RWPE1 (cell line): ENCODE measurements around the gene PPDPF.
A peak's percentile ranks its signal among the peaks of the same experiment; 100 is the strongest.

ENCODE experiments used
- CTCF ChIA-PET: fragments of 350-600 bp; sonication (Branson Sonifier 250); formaldehyde crosslinking; extraction: SDS; loops from one replicate; lab custom pipeline; 2021; lab: Yijun Ruan, JAX
- POLR2A ChIA-PET: fragments of 400-600 bp; formaldehyde crosslinking; extraction: SDS; loops from one replicate; lab custom pipeline; 2020; ENCODE audit warnings: antibody characterized with exemption; ENCODE audit not compliant: low non-redundant PET; lab: Yijun Ruan, JAX
- DNase-seq: peaks from one replicate; pipeline ENCODE4 v3.0.0; 2012; ENCODE audit warnings: low spot score
- H3K27ac ChIP-seq: fragments of 450-650 bp; 2 replicates; pipeline ENCODE4 v1.5.1; 2017
- TF ChIP-seq, protein P1 (sequence below): fragments of 450-650 bp; conservative IDR thresholded peaks from 2 replicates; pipeline ENCODE4 v1.5.1; 2017; ENCODE audit warnings: low read depth, mild to moderate bottlenecking

The PPDPF gene

GRCh38 chr20:63519668-63520503 is 679 bp upstream of the PPDPF start:
- DNase-seq, result peak; percentile 80
- POLR2A ChIA-PET, result interaction anchor here (0.6 to 3.8 kb wide), 8 partner anchors 11 to 243 kb away, joined by 3 to 53 read pairs (median 6); partner anchors contain the start of gene PTK6
- CTCF ChIA-PET, result interaction anchor here (0.7 to 3.0 kb wide), 8 partner anchors 11 to 612 kb away, joined by 3 to 20 read pairs (median 3); no protein-coding TSS in a partner anchor
- TF ChIP-seq, protein P1, sequence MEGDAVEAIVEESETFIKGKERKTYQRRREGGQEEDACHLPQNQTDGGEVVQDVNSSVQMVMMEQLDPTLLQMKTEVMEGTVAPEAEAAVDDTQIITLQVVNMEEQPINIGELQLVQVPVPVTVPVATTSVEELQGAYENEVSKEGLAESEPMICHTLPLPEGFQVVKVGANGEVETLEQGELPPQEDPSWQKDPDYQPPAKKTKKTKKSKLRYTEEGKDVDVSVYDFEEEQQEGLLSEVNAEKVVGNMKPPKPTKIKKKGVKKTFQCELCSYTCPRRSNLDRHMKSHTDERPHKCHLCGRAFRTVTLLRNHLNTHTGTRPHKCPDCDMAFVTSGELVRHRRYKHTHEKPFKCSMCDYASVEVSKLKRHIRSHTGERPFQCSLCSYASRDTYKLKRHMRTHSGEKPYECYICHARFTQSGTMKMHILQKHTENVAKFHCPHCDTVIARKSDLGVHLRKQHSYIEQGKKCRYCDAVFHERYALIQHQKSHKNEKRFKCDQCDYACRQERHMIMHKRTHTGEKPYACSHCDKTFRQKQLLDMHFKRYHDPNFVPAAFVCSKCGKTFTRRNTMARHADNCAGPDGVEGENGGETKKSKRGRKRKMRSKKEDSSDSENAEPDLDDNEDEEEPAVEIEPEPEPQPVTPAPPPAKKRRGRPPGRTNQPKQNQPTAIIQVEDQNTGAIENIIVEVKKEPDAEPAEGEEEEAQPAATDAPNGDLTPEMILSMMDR, result peak; percentile 53
- H3K27ac ChIP-seq, result peak overlapping the region; percentile 92

- H3K27ac ChIP-seq, result peak overlapping the region; percentile 92
- peak; percentile 92 for DNase-seq
- ChIA-PET POLR2A (interaction anchor here (0.5 to 3.8 kb wide), 15 partner anchors 9 to 286 kb away, joined by 3 to 53 read pairs (median 4); partner anchors contain the start of genes BIRC7 and PTK6), CTCF (interaction anchor here (0.5 to 3.0 kb wide), 13 partner anchors 9 to 518 kb away, joined by 3 to 20 read pairs (median 3); partner anchors contain the start of gene PTK6)
- TF ChIP-seq, protein P1, result no peak; the same call in 1 of the 2 replicates
Observed at GRCh38 chr20:63520934-63521601, 503 bp downstream of the PPDPF start.

DNA sequence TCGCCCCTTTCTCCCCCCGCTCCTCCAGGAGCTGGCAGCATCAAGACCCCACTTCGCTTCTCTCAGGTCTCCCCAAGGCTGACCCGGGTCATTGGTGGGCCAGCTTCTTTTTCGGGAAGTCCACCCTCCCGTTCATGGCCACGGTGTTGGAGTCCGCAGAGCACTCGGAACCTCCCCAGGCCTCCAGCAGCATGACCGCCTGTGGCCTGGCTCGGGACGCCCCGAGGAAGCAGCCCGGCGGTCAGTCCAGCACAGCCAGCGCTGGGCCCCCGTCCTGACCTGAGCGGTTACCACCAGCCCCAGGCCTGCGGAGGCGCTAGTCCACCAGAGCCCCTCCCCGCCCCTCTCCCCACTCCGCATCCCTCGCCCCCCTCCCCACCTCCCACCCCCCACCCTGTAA is 1.0 kb downstream of the PPDPF start:
- ChIA-PET POLR2A (interaction anchor here (0.5 to 3.8 kb wide), 14 partner anchors 8 to 286 kb away, joined by 3 to 53 read pairs (median 4); partner anchors contain the start of genes BIRC7 and PTK6), CTCF (interaction anchor here (0.9 to 3.0 kb wide), 7 partner anchors 8 to 80 kb away, joined by 3 to 20 read pairs (median 4); partner anchors contain the start of gene PTK6)
- TF ChIP-seq, protein P1, result no peak
- peak overlapping the region; percentile 92 for H3K27ac ChIP-seq
- no peak for DNase-seq

DNA sequence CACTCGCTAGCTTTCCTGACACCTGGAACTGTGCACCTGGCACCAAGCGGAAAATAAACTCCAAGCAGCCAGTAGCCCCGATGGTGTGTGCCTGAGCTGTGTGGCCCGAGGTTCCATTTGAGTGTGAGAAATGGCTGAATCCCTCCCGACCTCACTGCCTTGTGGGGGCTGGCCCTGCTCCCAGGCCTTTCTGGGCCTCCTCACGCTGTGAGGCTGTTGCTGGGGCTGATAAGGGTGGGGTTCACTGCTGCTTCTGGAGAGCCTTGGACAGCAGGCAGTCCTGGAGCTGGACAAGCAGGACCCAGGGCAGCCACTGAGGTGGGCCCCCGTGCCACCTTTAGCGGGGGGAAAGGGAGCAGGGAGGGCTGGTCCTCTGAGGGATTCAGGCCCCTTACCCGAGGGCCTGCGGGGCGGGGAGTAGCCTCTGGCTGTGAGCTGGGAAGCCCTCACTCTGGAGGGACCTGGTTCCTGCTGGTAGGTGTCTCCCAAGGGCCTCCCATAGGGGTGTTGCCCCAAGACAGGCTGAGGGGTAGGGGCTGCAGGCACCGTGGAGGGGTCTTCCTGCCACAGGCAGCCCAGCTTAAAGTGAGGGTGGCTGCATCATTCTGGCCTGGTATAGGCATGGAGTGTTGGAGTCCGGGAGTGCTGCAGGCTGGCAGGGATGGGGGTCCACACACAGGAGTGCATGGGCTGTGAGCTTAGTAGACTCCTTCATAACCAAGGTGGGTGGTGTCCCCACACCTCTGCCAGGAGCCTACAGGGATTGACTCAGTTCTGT is 1.7 kb downstream of the PPDPF start:
- TF ChIP-seq, protein P1, result no peak
- CTCF ChIA-PET, result interaction anchor here (0.5 to 2.2 kb wide), 5 partner anchors 13 to 237 kb away, joined by 3 to 8 read pairs (median 4); no protein-coding TSS in a partner anchor
- no peak for DNase-seq
- H3K27ac ChIP-seq, result peak overlapping the region; percentile 92
- POLR2A ChIA-PET, result interaction anchor here (0.5 to 3.8 kb wide), 6 partner anchors 8 to 175 kb away, joined by 3 to 53 read pairs (median 4); partner anchors contain the start of gene PTK6

DNA sequence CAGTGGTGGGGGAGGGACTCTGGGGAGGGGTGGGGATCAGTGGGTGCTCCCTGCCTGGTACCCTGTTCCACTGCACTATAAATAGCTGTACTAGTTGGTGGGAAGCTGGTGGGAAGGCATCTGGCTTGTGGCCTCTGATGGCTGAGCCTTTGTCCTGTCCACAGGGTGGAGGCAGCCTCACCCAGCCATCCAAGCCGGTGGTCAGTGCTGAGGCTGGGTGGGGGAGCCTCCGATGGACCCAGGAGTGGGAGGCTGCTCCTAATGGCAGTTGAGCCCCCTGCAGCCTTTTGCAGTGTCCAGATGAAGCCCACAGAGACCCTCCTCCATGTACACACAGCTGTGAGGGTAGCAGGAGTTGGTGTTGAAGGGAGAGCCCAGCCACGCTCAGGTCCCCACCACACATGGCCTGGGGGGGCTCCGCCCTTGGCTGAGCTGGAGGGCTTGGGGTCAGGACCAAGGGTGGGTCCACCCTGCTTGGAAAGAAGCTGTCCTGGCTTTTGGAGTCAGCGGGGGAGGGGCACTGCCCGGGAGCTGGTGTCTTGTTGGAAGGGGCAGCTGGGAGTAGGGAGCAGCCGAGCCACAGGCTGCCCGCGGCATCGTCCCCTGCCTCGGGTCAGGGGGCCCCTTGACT is 2.5 kb downstream of the PPDPF start:
- DNase-seq, result no peak
- TF ChIP-seq, protein P1, result no peak
- ChIA-PET POLR2A (interaction anchor here (0.6 to 3.8 kb wide), 4 partner anchors 12 to 27 kb away, joined by 3 to 53 read pairs (median 4); partner anchors contain the start of gene PTK6), CTCF (interaction anchor here (0.5 to 2.2 kb wide), 5 partner anchors 12 to 236 kb away, joined by 3 to 8 read pairs (median 5); no protein-coding TSS in a partner anchor)
- H3K27ac ChIP-seq, result peak overlapping the region; percentile 92
